NAMALWA (cell line): ENCODE data around the gene NPC1.
"Not testable (repeated sequence)": the region's sequence is repeated elsewhere in the genome, so short reads cannot be mapped to it uniquely, and the experiment has no call there.

Source experiments
- DNase-seq: peaks from one replicate; pipeline ENCODE4 v3.0.0-alpha.2; 2015; ENCODE audit warnings: low spot score

The NPC1 gene

GRCh38 chr18:23521907-23522306 lies 64.4 kb downstream of the NPC1 start:
- no peak for DNase-seq

GRCh38 chr18:23521271-23521670 lies 65.0 kb downstream of the NPC1 start:
- DNase-seq = no peak

GRCh38 chr18:23519734-23520133 lies 66.6 kb downstream of the NPC1 start:
- DNase-seq = no peak

- DNase-seq = peak; percentile 83
Observed at GRCh38 chr18:23515911-23516546, 70.3 kb downstream of the NPC1 start.

- peak; percentile 17 for DNase-seq
Observed at GRCh38 chr18:23512641-23513040, 73.7 kb downstream of the NPC1 start.

- not testable (repeated sequence) for DNase-seq
Observed at GRCh38 chr18:23512216-23512615, 74.1 kb downstream of the NPC1 start.

- DNase-seq = not testable (repeated sequence)
Observed at GRCh38 chr18:23510923-23511322, 75.4 kb downstream of the NPC1 start.

GRCh38 chr18:23506393-23506792 lies 79.9 kb downstream of the NPC1 start:
- no peak for DNase-seq

- DNase-seq = peak; percentile 32
Observed at GRCh38 chr18:23504720-23505119, 81.6 kb downstream of the NPC1 start.

- peak; percentile 24 for DNase-seq
Observed at GRCh38 chr18:23503963-23504344, 82.4 kb downstream of the NPC1 start.

- DNase-seq = peak; percentile 94
Observed at GRCh38 chr18:23503038-23503962, 83.0 kb downstream of the NPC1 start, which contains the start of gene RMC1. Gene RMC1 (plus strand): TSS chr18:23503511. CDS start chr18:23503619, 108 bp downstream.

- DNase-seq = no peak
Observed at GRCh38 chr18:23502516-23503037, 83.7 kb downstream of the NPC1 start.

- DNase-seq = no peak
Observed at GRCh38 chr18:23501626-23502025, 84.7 kb downstream of the NPC1 start.

GRCh38 chr18:23499291-23499781 lies 87.0 kb downstream of the NPC1 start:
- DNase-seq = no peak

GRCh38 chr18:23498877-23499276 lies 87.4 kb downstream of the NPC1 start:
- DNase-seq = peak; percentile 89

GRCh38 chr18:23498117-23498516 lies 88.2 kb downstream of the NPC1 start:
- DNase-seq = no peak

- no peak for DNase-seq
Observed at GRCh38 chr18:23495723-23496440, 90.4 kb downstream of the NPC1 start.

GRCh38 chr18:23494992-23495391 lies 91.3 kb downstream of the NPC1 start:
- DNase-seq = no peak

- DNase-seq = no peak
Observed at GRCh38 chr18:23493654-23494053, 92.7 kb downstream of the NPC1 start.

- DNase-seq = not testable (repeated sequence)
Observed at GRCh38 chr18:23489586-23489985, 96.7 kb downstream of the NPC1 start.

GRCh38 chr18:23487738-23488570 lies 98.4 kb downstream of the NPC1 start:
- DNase-seq = peak; percentile 50
